Lower lobe of right lung (tissue), 2 donors: Measurements from ENCODE around the gene PLAC1. TPM values are rescaled to one million over a fixed set of nuclear protein-coding genes. Genes with fewer than 3 reads are reported as not detected.

ENCODE experiments used
- ATAC-seq, 2 donors: fragments of 200-7000 bp; cut with Tn5 transposase; one replicate each; pipeline ENCODE4 v1.9.1; 2020 to 2022; ENCODE audit warnings: mild to moderate bottlenecking in 2 of 2, moderate library complexity in 2 of 2
- DNase-seq: peaks from one replicate; pipeline ENCODE4 v3.0.0-alpha.2; 2020
- H3K27ac ChIP-seq: fragments of 200-600 bp; one replicate; pipeline ENCODE4 v1.8.0; 2022
- H3K27me3 ChIP-seq: fragments of 200-600 bp; one replicate; pipeline ENCODE4 v1.8.0; 2022; ENCODE audit warnings: low read depth
- H3K36me3 ChIP-seq: fragments of 200-600 bp; one replicate; pipeline ENCODE4 v1.8.0; 2022; ENCODE audit warnings: mild to moderate bottlenecking
- H3K4me1 ChIP-seq: fragments of 200-600 bp; one replicate; pipeline ENCODE4 v1.8.0; 2022
- H3K4me3 ChIP-seq: fragments of 200-600 bp; one replicate; pipeline ENCODE4 v1.8.0; 2022; ENCODE audit warnings: mild to moderate bottlenecking
- H3K9me3 ChIP-seq: fragments of 200-600 bp; one replicate; pipeline ENCODE4 v1.8.0; 2022
- intact Hi-C: fragments of 100-400 bp; cut with DNase I; formaldehyde crosslinking; loops from one replicate; pipeline ENCODE4 v1.11.0; 2022
- long read RNA-seq: library from polyadenylated mRNA; unstranded; transcript quantifications from one replicate; pipeline ENCODE4 v2.0.0, GENCODE V29; 2021
- total RNA-seq: library from RNA; stranded (reverse); fragmentation: NEBNext Ultra II Directional; extraction: Animal tissue kit (Norgen Biotek cat#: 25700); gene quantifications from one replicate; pipeline ENCODE4 v1.2.1, GENCODE V29; 2021
- TF ChIP-seq, protein P1 (sequence below): fragments of 200-600 bp; IDR thresholded peaks from one replicate; pipeline ENCODE4 v1.8.0; 2022; ENCODE audit warnings: antibody characterized with exemption, mild to moderate bottlenecking
- donor health status: DM: no; HTN: yes; CAD: no; lungs with severe emphysema.

PLAC1 gene, protein sequence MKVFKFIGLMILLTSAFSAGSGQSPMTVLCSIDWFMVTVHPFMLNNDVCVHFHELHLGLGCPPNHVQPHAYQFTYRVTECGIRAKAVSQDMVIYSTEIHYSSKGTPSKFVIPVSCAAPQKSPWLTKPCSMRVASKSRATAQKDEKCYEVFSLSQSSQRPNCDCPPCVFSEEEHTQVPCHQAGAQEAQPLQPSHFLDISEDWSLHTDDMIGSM
- not detected for total RNA-seq
- long read RNA-seq = 0 reads

DNA sequence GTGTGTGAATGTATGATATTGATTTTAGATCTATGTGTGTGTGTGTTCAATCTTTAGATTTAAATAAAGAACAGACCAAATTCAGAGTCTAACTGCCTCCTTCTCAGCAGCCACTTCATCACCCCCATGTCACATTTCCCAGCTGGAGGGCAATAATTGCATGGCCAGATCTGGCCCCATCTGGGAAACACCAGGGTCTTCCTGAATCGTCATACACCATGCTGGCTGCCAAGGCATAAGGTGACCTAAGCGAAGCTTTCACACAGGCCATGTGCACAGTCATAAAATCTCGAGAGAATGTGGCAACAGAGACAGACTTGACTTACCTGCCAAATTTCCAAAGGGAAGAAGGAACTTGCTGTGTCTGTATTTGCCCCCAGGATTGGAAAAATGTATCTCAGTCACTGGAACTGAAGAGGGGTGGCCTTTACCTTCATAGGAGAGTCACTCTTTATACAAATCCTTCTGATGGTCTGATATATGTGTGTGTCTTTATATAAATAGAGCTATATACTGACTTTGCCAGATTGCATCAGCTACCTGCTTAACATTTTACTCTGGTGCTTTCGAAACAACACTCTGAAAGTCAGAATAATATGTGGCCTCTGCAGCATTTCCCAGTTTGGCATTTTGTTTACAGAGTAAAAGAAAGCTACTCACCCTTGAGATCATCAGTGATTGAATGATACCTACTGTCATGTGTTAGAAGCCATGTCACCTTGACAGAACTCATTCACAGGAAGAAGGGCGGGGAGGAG is at the start of gene PLAC1:
Gene PLAC1 (minus strand): TSS at position 470 of the 758 bp plus-strand sequence. CDS start 91,789 bp downstream, outside the sequence.
- intact Hi-C loops = no loop called here
- TF ChIP-seq, protein P1, sequence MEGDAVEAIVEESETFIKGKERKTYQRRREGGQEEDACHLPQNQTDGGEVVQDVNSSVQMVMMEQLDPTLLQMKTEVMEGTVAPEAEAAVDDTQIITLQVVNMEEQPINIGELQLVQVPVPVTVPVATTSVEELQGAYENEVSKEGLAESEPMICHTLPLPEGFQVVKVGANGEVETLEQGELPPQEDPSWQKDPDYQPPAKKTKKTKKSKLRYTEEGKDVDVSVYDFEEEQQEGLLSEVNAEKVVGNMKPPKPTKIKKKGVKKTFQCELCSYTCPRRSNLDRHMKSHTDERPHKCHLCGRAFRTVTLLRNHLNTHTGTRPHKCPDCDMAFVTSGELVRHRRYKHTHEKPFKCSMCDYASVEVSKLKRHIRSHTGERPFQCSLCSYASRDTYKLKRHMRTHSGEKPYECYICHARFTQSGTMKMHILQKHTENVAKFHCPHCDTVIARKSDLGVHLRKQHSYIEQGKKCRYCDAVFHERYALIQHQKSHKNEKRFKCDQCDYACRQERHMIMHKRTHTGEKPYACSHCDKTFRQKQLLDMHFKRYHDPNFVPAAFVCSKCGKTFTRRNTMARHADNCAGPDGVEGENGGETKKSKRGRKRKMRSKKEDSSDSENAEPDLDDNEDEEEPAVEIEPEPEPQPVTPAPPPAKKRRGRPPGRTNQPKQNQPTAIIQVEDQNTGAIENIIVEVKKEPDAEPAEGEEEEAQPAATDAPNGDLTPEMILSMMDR = no peak
- Histone ChIP-seq H3K36me3 (no peaks in the 10 kb centered on the region), H3K27me3 (no peaks in the 10 kb centered on the region), H3K4me1 (no peaks in the 10 kb centered on the region), H3K4me3 (no peak within 1 kb of the TSS), H3K9me3 (no peaks in the 10 kb centered on the region), H3K27ac (no peak within 1 kb of the TSS)
- DNase-seq (no peak), ATAC-seq (peak in 1 of 2 donors; percentile 39)

DNA sequence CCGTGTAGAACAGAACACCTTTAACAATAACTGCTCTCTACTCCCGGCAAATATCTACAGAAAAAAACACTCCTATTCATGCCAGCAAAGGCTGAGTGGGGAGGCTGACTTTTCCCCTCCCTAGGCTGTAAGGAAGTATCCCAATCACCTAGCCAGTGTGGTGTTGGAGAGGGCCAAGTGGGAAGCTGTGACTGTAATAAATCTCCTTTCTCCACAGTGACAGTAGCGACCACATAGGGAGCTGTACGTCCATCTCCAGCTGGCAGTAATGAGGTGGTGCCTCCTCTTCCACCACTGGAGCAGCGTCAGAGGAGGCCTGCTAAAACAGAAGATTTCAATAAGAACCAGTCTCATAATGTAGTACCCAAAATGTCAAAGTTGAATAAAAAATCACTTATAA is 47.9 kb upstream of the PLAC1 start:
- Histone ChIP-seq H3K36me3 (no peaks in the 10 kb centered on the region), H3K27ac (no peak overlapping the region), H3K4me1 (no peaks in the 10 kb centered on the region), H3K9me3 (no peaks in the 10 kb centered on the region), H3K27me3 (no peaks in the 10 kb centered on the region), H3K4me3 (no peak overlapping the region)
- no peak for DNase-seq
- TF ChIP-seq, protein P1 = no peak
- ATAC-seq = no peak
- intact Hi-C loops = no loop called here

DNA sequence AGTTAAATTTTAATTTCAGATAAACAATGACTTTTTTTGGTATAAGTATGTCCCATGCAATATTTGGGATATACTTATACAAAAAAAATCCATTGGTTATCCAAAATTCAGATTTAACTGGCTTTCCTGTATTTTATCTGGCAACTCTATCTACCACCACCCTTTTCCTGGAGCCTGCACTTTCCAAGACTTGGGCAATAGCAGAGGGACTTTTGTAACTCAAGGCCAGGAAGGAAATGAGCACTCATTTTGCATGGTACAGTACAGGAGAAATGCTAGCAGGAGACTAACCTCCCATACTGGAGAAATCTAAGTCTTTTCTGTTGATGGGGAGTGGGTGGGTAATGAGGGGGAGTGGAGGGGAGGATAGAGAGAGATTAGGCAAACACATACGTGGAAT is 37.7 kb upstream of the PLAC1 start:
- Histone ChIP-seq H3K27ac (no peak overlapping the region), H3K27me3 (no peaks in the 10 kb centered on the region), H3K4me1 (no peaks in the 10 kb centered on the region), H3K36me3 (no peaks in the 10 kb centered on the region), H3K4me3 (no peak overlapping the region), H3K9me3 (no peaks in the 10 kb centered on the region)
- DNase-seq (no peak), ATAC-seq (no peak)
- intact Hi-C loops = no loop called here
- TF ChIP-seq, protein P1 = no peak

DNA sequence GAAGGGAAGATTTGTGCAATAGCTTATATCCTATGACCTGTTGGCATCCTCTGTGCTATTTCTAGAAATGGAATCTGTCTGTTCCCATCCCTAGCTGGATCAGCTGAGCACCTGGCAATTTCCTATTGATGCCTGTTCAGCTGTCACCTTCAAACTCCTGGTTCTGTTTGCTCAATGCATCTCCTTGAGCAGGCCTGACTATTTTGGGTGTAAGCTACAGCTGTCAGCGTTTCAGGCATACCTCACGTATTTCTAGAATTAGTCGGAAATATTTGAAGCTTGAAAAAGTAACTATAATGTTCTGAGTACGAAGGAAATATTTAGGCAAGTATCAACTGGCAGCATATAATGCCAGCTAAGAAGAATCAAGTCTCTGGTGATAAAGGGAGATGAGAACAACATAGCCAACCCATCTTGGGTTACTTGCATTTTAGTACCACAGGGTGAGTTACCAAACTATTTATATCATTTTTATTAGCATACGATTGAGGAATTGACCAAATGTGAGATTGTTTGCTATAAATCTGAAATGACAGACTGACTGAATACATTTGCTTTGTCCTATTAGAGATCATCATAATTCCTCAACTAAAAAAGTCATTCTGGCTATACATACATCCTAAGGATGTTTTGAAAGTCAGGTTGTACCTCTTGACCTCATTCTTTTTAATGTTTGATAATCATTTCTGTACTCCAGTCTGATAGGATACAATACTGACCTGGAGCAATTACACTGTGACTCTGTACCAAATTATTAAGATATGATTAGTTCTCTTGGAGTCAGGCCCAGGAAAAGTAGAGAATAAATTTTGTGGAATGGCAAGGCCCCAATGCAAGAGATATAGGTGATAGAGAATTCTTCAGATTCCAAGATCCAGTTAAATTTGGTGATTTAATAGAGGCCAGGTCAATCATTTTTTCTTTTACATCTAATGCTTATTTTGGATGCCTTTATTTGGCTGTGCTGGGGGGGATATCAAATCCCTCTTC is 36.4 kb upstream of the PLAC1 start:
- Histone ChIP-seq H3K36me3 (no peaks in the 10 kb centered on the region), H3K27ac (no peak overlapping the region), H3K4me1 (no peaks in the 10 kb centered on the region), H3K4me3 (no peak overlapping the region), H3K9me3 (no peaks in the 10 kb centered on the region), H3K27me3 (no peaks in the 10 kb centered on the region)
- DNase-seq (no peak), ATAC-seq (no peak)
- intact Hi-C loops = no loop called here
- TF ChIP-seq, protein P1 = no peak

DNA sequence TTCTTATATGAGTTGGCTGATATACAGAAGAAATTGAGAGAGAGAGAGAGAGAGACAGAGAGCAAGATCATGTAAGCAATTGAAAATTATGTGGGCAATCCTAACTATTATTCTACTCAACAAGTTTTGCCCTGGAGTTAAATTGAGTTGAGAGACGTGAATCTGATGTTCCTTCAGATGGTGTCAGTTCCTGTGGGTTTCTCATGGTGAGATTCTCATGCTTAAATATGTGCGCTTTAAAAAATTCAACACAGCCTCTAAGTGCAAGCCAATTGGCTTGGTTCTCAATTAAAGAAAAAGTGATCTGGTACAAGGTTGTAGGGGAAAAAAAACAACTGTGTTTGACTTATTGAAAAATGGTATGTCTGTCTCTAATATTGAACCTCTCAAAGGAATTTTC is 35.4 kb upstream of the PLAC1 start:
- DNase-seq = no peak
- intact Hi-C loops = no loop called here
- no peaks in the 10 kb centered on the region for H3K36me3 ChIP-seq
- H3K9me3 ChIP-seq = no peaks in the 10 kb centered on the region
- ATAC-seq = no peak
- H3K27ac ChIP-seq = no peak overlapping the region
- no peak overlapping the region for H3K4me3 ChIP-seq
- no peaks in the 10 kb centered on the region for H3K27me3 ChIP-seq
- H3K4me1 ChIP-seq = no peaks in the 10 kb centered on the region
- TF ChIP-seq, protein P1 = no peak
